ENCODE results near the gene FGGY.
"Not testable (repeated sequence)": the region's sequence is repeated elsewhere in the genome, so short reads cannot be mapped to it uniquely, and the experiment has no call there.

FGGY gene

GRCh38 chr1:59598120-59598440, 301.2 kb downstream of the FGGY start:
- DNase-seq, result no peak

GRCh38 chr1:59601041-59601441, 304.1 kb downstream of the FGGY start:
- no peak for DNase-seq

GRCh38 chr1:59601811-59602210, 304.9 kb downstream of the FGGY start:
- no peak for DNase-seq

GRCh38 chr1:59604191-59604590, 307.3 kb downstream of the FGGY start:
- no peak for DNase-seq

DNA sequence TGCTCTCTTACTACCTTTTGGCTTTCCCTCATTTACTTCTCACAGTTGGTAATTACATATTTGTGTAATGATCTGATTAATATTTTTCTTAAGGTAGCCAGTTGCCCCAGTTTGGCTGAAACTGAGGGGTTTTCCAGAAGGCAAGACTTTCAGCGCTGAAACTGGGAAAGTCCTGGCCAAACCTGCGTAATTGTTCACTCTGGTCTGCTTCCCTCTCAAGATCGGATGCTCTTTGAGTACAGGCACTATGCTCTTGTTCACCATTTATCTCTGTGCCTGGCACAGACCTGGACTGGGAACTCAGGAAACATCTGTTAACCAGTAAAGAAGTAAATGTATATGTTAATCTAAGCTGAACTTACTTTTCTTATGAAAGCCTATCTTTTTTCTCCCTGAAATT, 308.3 kb downstream of the FGGY start:
- DNase-seq, result no peak

DNA sequence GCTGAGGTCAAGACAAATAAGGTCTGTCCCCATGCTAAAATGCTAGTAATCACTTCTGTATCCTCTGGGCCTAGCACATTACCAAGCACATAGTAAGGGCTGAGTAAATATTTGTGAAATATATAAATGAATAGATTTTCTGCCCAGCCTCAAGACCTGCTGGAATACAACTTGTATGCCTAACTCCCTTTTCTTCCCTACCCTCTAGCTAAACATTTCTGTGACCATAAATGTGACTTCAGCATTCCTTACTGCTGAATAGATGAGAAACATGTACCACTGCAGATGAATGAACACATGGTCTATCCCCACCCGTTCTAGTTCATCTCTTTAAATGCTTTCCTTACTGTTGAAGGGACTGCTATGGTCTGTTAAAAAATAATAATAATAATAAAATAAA, 308.9 kb downstream of the FGGY start:
- DNase-seq, result no peak

- DNase-seq, result no peak
Measured at GRCh38 chr1:59609245-59609644, 312.4 kb downstream of the FGGY start.

DNA sequence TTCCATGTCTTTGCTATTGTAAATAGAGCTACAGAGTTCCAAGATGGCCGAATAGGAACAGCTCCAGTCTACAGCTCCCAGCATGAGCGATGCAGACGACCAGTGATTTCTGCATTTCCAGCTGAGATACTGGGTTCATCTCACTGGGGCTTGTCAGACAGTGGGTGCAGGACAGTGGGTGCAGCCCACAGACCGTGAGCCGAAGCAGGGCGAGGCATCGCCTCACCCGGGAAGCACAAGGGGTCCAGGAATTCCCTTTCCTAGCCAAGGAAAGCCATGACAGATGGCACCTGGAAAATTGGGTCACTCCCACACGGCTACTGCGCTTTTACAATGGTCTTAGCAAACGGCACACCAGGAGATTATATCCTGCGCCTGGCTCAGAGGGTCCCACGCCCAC, 313.6 kb downstream of the FGGY start:
- DNase-seq, result not testable (repeated sequence)

DNA sequence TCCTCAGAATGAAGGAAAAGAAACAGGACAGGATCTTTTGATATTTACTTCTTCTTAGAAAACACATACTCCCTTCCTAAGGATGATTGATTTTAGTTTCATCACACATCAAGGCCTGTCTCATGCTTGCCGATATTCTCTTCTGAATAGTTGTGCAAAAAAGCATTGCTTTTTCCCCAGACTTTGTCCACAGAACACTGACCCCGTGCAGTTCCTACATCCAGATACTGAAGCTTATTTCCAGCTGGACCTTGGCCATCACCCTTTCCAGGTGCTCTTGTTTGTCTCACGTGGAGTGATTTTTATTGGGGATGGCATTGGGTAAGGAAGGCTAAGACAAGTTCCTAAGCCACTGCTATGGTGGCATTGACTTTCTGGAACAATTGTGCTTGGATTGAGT, 320.5 kb downstream of the FGGY start:
- no peak for DNase-seq

DNA sequence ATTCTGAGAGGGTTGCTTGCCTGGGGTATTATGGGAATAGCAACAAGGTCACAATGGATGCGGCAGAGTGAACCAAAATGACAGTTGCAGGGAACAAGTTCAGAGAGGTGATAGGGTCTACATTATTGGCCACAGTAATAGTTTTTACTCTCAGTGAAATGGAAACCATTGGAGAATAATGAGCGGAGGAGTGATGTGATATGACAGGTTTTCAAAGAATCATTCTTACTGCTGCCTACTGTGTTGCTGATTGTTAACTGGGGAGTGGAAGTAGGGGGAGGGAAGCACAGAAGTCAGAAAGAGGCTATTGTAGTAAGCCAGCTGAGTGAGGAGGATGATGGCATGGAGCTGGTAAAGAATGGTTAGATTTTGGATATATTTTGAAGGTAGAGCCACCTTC, 322.7 kb downstream of the FGGY start:
- no peak for DNase-seq

DNA sequence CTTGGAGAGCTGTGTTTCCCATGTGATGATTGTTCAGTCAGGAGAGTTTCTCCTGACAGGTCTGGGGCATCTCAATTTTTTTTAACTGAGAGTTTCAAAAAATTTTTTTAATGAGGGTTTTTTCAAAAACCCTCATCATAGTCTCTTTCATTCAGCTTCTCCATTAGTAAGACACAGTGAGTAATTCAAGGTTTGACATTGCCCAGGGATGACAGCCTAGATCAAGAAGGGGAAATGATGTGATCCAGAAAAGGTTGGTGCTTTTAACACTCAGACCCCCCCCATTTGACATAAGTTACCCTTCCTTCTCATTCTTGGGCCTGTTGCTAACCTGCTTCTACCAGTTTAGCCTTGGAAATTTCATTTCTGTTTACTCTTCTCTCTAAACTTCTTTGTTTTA, 328.5 kb downstream of the FGGY start:
- DNase-seq, result no peak

DNA sequence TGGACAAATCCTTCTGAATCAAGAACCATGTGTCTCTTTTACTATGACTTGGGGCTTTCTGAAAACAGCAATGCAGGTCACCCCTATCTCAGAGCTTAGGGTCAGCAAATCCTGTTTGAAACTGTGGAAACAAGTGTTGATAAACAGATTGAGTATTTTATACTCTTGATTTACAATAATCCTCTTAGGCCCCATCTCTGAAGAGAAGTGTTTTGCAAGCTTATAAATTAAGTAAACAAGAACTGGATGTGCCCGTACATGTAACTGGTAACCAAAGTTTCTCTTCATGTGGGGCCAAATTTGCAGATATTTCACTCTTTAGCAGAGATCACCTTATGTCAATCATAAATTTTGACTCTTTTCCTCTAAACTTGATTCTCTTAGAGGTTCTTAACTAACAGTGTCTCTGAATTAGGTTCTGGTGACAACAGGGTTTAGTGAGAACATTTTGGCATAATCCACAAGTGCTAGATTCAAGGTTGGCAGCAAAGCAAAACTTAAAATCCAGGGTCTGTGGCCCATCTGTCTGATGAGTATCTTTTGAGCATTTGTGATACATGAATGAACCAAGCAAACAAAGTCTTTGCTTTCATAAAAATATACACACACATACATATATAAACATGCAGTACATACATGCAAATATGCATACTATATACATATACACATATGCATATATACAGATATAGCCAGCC, 334.8 kb downstream of the FGGY start:
- no peak for DNase-seq

DNA sequence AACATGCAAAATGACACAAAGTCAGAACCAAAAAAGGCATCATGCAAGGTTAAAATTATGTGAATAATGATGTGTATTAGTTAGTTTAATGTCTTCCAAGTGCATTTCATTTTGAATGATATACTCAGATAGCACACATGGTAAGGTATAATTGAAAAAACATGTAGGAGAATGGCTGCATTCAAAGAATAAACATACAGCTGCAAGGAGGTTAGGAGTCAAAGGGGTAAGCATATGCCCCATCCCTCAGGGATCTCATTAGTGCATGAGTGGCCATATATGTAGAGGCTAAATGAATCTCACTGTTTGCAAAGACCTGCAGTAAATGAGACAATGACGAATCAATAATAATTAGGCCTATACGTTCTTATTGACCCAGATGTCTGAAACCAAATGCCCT, 338.2 kb downstream of the FGGY start:
- DNase-seq, result no peak

DNA sequence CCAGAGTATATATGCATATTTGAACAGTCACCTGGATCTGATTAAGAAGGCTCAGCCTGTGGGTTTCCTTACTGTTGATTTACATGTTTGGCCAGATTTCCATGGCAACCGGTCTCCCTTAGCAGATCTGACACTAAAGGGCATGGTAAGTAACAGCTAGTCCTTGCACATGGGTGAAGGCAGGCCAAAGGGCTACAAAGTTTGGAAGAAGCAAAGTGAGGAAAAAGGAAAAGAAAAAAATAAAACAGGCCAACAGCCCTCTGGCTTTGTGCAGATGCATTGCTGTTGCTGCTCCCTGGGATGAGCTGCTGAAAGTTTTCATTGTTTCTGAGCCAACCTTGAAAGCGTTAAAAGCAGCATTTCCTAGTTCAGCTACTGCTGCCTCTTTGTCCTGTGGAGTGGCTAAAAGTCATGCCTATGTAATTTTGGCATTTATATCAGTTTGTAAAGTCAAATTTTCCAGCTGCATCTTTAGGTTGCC, 341.4 kb downstream of the FGGY start:
- DNase-seq, result no peak

GRCh38 chr1:59639266-59639665, 342.4 kb downstream of the FGGY start:
- no peak for DNase-seq

GRCh38 chr1:59640851-59641250, 344.0 kb downstream of the FGGY start:
- DNase-seq, result no peak

DNA sequence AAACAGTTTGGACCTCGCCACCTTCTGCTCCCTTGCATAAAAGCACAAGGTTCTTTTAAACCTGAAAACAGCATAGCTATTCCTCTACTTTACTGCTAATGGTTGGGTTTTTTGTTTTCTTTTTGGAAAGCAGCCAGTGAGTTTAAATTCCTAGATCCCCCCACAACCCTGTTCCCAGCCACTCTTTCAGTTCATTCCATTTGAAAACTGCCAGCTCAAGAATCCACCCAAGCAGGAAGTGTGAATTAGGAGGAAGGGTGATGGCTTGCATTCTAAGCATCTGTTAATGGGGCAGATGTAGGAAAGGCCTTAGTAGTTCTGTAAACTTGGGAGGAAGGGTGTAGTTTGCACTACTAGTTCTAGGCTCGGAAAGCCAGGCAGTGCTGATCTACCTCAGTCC, 344.9 kb downstream of the FGGY start:
- DNase-seq, result no peak

GRCh38 chr1:59643526-59643925, 346.6 kb downstream of the FGGY start:
- no peak for DNase-seq

GRCh38 chr1:59645893-59646292, 349.0 kb downstream of the FGGY start:
- DNase-seq, result no peak

DNA sequence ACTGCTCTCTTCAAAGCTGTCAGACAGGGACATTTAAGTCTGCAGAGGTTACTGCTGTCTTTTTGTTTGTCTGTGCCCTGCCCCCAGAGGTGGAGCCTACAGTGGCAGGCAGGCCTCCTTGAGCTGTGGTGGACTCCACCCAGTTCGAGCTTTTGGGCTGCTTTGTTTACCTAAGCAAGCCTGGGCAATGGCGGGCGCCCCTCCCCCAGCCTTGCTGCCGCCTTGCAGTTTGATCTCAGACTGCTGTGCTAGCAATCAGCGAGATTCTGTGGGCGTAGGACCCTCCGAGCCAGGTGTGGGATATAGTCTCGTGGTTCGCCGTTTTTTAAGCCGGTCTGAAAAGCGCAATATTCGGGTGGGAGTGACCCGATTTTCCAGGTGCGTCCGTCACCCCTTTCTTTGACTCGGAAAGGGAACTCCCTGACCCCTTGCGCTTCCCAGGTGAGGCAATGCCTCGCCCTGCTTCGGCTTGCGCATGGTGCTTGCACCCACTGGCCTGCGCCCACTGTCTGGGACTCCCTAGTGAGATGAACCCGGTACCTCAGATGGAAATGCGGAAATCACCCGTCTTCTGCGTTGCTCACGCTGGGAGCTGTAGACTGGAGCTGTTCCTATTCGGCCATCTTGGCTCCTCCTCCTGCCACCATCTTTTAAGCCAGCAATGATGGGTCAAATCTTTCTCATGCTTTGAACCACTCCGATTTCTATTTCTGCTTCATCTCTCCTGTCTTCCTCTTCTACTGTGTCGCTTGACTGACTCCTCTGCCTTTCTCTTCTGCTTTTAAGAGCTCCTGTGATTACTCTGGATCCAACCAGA, 356.5 kb downstream of the FGGY start:
- DNase-seq, result not testable (repeated sequence)

- no peak for DNase-seq
Measured at GRCh38 chr1:59653968-59654367, 357.1 kb downstream of the FGGY start.

- no peak for DNase-seq
Measured at GRCh38 chr1:59657873-59658465, 361.1 kb downstream of the FGGY start.

GRCh38 chr1:59664166-59664565, 367.3 kb downstream of the FGGY start:
- DNase-seq, result no peak

DNA sequence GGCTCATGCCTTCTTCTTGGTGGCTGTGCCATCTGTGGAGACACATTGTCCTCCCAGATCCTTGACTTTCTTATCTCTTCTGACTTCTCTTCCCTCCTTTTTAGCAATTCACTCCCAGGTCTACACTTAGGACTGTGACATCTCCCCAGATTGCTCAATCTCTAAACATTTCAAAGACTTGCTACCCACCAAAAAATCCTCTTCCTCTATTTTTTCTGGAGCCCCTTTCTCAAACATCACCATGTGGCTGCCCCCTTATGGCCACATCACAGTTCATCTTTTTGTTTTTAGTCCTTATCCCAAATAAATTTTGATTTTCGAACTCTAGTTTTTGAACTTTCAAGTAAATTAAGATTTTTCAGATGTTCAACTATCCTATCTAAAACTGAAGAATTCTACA, 369.2 kb downstream of the FGGY start:
- DNase-seq, result no peak

All from CD4-positive, alpha-beta T cell treated with Interleukin-6 for 4 hours (primary cell).